Stimulated activated effector memory CD8-positive, alpha-beta T cell treated with anti-CD3 and anti-CD28 coated beads, Interleukin-12 subunit alpha, Interleukin-12 subunit beta, amount 100 ng/mL, for 72 hours (primary cell): ENCODE results near the gene BPIFB2.

Experiments
- ATAC-seq: fragments of 150-1000 bp; cut with Tn5 transposase; 2 replicates; pipeline ENCODE4 v1.10.0; 2021
- DNase-seq, 2 donors: peaks; one replicate each; pipeline ENCODE4 v3.0.0; 2021 to 2022; ENCODE audit warnings: low spot score in 2 of 2
- H3K27ac Mint-ChIP-seq: one replicate; pipeline ENCODE4 v1.8.0; 2022; ENCODE audit warnings: mild to moderate bottlenecking, mixed read lengths
- H3K36me3 Mint-ChIP-seq: one replicate; pipeline ENCODE4 v1.8.0; 2022; ENCODE audit warnings: mild to moderate bottlenecking, mixed read lengths
- H3K4me1 Mint-ChIP-seq: one replicate; pipeline ENCODE4 v1.8.0; 2022; ENCODE audit warnings: mixed read lengths
- H3K4me3 Mint-ChIP-seq: one replicate; pipeline ENCODE4 v1.8.0; 2022; ENCODE audit warnings: mild to moderate bottlenecking, mixed read lengths
- H3K9me3 Mint-ChIP-seq: one replicate; pipeline ENCODE4 v1.8.0; 2022; ENCODE audit warnings: mixed read lengths

BPIFB2 gene

GRCh38 chr20:33064572-33065287 lies 57.2 kb downstream of the BPIFB2 start:
- DNase-seq: no peak
- Mint-ChIP-seq H3K9me3 (no peaks in the 10 kb centered on the region), H3K4me1 (peaks cover 6% of the 10 kb centered on the region), H3K36me3 (no peaks in the 10 kb centered on the region), H3K4me3 (no peak overlapping the region), H3K27ac (no peak overlapping the region)
- no peak for ATAC-seq

GRCh38 chr20:33065785-33066184 lies 58.3 kb downstream of the BPIFB2 start:
- Mint-ChIP-seq H3K27ac (no peak overlapping the region), H3K4me1 (peaks cover 6% of the 10 kb centered on the region), H3K4me3 (no peak overlapping the region), H3K36me3 (no peaks in the 10 kb centered on the region), H3K9me3 (no peaks in the 10 kb centered on the region)
- ATAC-seq: no peak
- no peak for DNase-seq

- Mint-ChIP-seq H3K27ac (peak overlapping the region; percentile 21), H3K9me3 (no peaks in the 10 kb centered on the region), H3K4me1 (peaks cover 6% of the 10 kb centered on the region), H3K36me3 (no peaks in the 10 kb centered on the region), H3K4me3 (no peak overlapping the region)
- ATAC-seq (no peak), DNase-seq (no peak)
These were observed 60.3 kb downstream of the BPIFB2 start for GRCh38 chr20:33067806-33068205.

DNA sequence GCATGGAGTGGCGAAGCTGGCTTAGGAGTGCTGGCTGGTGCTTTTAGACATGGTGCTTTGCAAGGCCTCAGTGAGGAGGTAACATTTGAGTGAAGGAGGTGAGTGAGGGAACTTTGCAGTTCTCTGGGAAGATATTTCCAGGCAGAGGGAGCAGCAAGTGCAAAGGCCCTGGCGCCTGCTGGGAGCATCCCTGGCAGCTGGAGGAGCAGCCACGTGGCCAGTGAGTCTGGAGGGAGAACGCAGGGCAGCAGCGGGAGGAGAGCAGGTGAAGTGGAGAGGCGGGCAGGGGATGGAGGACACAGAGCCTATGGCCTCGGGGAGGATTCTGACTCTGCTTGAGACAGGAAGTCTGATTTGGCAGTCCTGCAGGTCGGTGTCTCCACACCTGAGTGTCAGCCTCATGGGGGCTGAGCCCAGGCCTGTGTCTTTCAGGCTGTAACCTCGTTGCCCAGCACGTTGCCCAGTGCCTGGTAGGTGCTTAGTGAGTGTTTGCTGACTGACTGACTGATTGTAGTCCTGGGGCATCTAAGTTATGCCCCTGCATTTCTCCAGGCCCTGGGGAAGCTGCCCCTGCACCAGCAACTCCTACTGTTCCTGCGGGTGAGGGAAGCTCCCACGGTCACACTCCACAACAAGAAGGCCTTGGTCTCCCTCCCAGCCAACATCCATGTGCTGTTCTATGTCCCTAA lies 60.9 kb downstream of the BPIFB2 start:
- DNase-seq (no peak), ATAC-seq (no peak)
- Mint-ChIP-seq H3K27ac (peak overlapping the region; percentile 21), H3K4me1 (peaks cover 6% of the 10 kb centered on the region), H3K9me3 (no peaks in the 10 kb centered on the region), H3K4me3 (no peak overlapping the region), H3K36me3 (no peaks in the 10 kb centered on the region)

GRCh38 chr20:33069673-33070072 lies 62.2 kb downstream of the BPIFB2 start:
- H3K36me3 Mint-ChIP-seq: no peaks in the 10 kb centered on the region
- no peak overlapping the region for H3K4me3 Mint-ChIP-seq
- no peak overlapping the region for H3K27ac Mint-ChIP-seq
- DNase-seq: no peak
- no peaks in the 10 kb centered on the region for H3K9me3 Mint-ChIP-seq
- ATAC-seq: no peak
- H3K4me1 Mint-ChIP-seq: peaks cover 6% of the 10 kb centered on the region

GRCh38 chr20:33070111-33071053 lies 62.9 kb downstream of the BPIFB2 start:
- Mint-ChIP-seq H3K4me1 (peaks cover 6% of the 10 kb centered on the region), H3K36me3 (no peaks in the 10 kb centered on the region), H3K9me3 (no peaks in the 10 kb centered on the region), H3K27ac (no peak overlapping the region), H3K4me3 (no peak overlapping the region)
- no peak for ATAC-seq
- no peak for DNase-seq

DNA sequence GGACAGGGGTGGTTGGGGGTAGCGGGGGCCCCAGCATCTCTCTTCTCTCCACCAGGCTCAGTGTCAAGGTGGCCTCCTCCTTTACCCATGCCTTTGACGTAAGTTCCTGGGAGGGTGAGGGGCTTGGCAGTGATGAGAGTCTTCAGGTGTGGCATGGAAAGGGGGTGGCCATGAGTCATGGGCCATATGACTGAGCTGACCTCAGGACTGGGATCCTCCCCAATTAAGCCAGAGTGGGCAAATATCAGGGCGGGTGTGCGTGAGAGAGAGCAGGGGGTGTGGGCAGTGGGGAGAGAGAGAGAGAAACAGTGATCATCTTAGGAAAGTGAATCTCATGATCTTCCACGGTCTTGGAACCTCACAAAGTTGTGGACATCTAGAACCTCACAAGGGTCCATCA lies 63.7 kb downstream of the BPIFB2 start:
- no peak overlapping the region for H3K27ac Mint-ChIP-seq
- no peaks in the 10 kb centered on the region for H3K9me3 Mint-ChIP-seq

GRCh38 chr20:33072362-33072761 lies 64.9 kb downstream of the BPIFB2 start:
- peaks cover 6% of the 10 kb centered on the region for H3K4me1 Mint-ChIP-seq
- no peak for DNase-seq
- H3K27ac Mint-ChIP-seq: no peak overlapping the region
- no peak for ATAC-seq
- no peaks in the 10 kb centered on the region for H3K36me3 Mint-ChIP-seq
- no peak overlapping the region for H3K4me3 Mint-ChIP-seq
- H3K9me3 Mint-ChIP-seq: no peaks in the 10 kb centered on the region

More for the DNA sequence above, 63.7 kb downstream of the BPIFB2 start:
- Mint-ChIP-seq H3K4me3 (no peak overlapping the region), H3K4me1 (peaks cover 6% of the 10 kb centered on the region), H3K36me3 (no peaks in the 10 kb centered on the region)
- ATAC-seq (no peak), DNase-seq (no peak)

GRCh38 chr20:33072813-33073212 lies 65.3 kb downstream of the BPIFB2 start:
- peaks cover 6% of the 10 kb centered on the region for H3K4me1 Mint-ChIP-seq
- H3K4me3 Mint-ChIP-seq: no peak overlapping the region
- DNase-seq (no peak), ATAC-seq (no peak)
- no peak overlapping the region for H3K27ac Mint-ChIP-seq
- no peaks in the 10 kb centered on the region for H3K36me3 Mint-ChIP-seq
- no peaks in the 10 kb centered on the region for H3K9me3 Mint-ChIP-seq
